ENCODE data around the gene COMTD1. TPM values are rescaled to one million over a fixed set of nuclear protein-coding genes. Genes with fewer than 3 reads are reported as not detected.

COMTD1 gene
- total and polyA plus RNA-seq, 2 donors (not counting 1 experiment from before 2014, with no cell fraction given) = 14.5 to 23.8 TPM

DNA sequence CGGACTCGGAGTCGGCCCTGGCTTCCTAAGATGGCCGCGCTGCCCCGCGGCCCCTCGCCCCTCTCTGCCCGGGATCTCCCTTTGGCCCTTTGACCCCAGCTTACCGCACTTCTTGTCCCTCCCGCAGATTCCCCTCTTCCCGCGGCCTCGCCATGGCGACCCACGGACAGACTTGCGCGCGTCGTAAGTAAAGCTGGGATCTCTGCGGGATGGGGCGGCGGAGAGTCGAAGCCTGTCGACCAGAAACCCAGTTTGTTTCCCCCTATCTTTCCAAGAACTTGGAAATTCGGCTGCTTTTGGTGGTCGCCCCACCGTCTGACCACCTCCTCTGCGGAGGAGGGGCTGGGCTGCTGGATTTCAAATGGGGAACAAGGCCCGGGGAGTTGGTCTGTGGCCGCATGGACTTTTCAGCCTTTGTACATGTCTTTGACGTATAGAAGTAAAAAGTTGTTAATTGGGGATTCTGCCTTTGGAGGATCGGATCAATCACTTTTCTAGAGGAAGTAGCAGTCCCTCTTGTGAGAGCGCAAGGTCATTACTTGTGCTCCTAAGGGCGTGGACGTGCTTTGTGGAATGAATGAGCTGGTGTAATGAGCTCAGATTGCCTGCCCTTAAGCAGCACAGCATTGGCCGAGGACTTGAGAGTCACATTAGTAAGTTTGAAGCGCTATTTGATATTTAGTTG lies 24.6 kb downstream of the COMTD1 start:
- no peaks in the 10 kb centered on the region for H3K27me3 ChIP-seq (replicated peaks in 1 of 4; ENCODE audit: control extremely low read depth in 1 of 4, control insufficient read depth in 3 of 4, insufficient read depth in 4 of 4, low read length in 3 of 4)
- peak overlapping the region; percentile 98 for H3K9ac ChIP-seq (ENCODE audit: low read length)
- peak overlapping the region; percentile 83 for H3K4me2 ChIP-seq (replicated peaks; ENCODE audit: low read depth, low read length, poor library complexity, severe bottlenecking)
- Mint-ChIP-seq H3K27me3 (no peaks in the 10 kb centered on the region), H3K4me3 (peak overlapping the region; percentile 95), H3K4me1 (peaks cover 26% of the 10 kb centered on the region), H3K27ac (peak overlapping the region; percentile 98), H3K9me3 (ENCODE audit: insufficient read depth) (no peaks in the 10 kb centered on the region)
- DNase-seq = no peak
- H3K9me3 ChIP-seq (ENCODE audit: control extremely low read depth in 1 of 3, control insufficient read depth in 2 of 3, insufficient read depth in 1 of 3, low read length in 2 of 3) = no peaks in the 10 kb centered on the region
- H4K20me1 ChIP-seq (ENCODE audit: control insufficient read depth, insufficient read depth, low read length, poor library complexity, severe bottlenecking) = peaks cover 21% of the 10 kb centered on the region
- intact Hi-C loops (cut with micrococcal nuclease) = no loop called here
- H2AFZ ChIP-seq (ENCODE audit: insufficient read depth, low read depth, low read length, poor library complexity, severe bottlenecking) = peak overlapping the region; percentile 88
- peak overlapping the region; percentile 84 to 98 (median 93) for H3K4me3 ChIP-seq (ENCODE audit: control extremely low read depth in 1 of 5, extremely low read depth in 1 of 5, insufficient read depth in 1 of 5, low read depth in 2 of 5, low read length in 4 of 5)
- peaks cover 12 to 20% of the 10 kb centered on the region in 2 donors for H3K4me1 ChIP-seq (ENCODE audit: control insufficient read depth in 2 of 2, insufficient read depth in 2 of 2, low read length in 2 of 2)
- CTCF ChIA-PET = interaction anchor here (1.0 to 5.3 kb wide), 8 partner anchors 14 to 966 kb away, joined by 3 to 100 read pairs (median 6); partner anchors contain the start of genes COMTD1 and SAMD8
- under 1% methylated on average over 32 of the region's 38 CpGs for WGBS (ENCODE audit: insufficient coverage)
- ATAC-seq (ENCODE audit: low read depth) = no peak
- H3K36me3 ChIP-seq (replicated peaks in 1 of 2; ENCODE audit: control extremely low read depth in 1 of 2, control insufficient read depth in 1 of 2, extremely low read depth in 1 of 2, insufficient read depth in 2 of 2, low read length in 1 of 2) = peaks cover 4 to 23% of the 10 kb centered on the region in 2 experiments
- no peak for TF ChIP-seq EZH2 (IDR thresholded peaks at IDR 0.05; ENCODE audit: borderline replicate concordance, insufficient read depth, low read depth, low read length, poor library complexity, severe bottlenecking)
- TF ChIP-seq, protein P1, sequence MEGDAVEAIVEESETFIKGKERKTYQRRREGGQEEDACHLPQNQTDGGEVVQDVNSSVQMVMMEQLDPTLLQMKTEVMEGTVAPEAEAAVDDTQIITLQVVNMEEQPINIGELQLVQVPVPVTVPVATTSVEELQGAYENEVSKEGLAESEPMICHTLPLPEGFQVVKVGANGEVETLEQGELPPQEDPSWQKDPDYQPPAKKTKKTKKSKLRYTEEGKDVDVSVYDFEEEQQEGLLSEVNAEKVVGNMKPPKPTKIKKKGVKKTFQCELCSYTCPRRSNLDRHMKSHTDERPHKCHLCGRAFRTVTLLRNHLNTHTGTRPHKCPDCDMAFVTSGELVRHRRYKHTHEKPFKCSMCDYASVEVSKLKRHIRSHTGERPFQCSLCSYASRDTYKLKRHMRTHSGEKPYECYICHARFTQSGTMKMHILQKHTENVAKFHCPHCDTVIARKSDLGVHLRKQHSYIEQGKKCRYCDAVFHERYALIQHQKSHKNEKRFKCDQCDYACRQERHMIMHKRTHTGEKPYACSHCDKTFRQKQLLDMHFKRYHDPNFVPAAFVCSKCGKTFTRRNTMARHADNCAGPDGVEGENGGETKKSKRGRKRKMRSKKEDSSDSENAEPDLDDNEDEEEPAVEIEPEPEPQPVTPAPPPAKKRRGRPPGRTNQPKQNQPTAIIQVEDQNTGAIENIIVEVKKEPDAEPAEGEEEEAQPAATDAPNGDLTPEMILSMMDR (IDR thresholded peaks at IDR 0.05) = no peak
- H3K27ac ChIP-seq (ENCODE audit: low read length in 2 of 2) = peak overlapping the region; percentile 97 to 100
- H3K79me2 ChIP-seq (ENCODE audit: control insufficient read depth, insufficient read depth, low read length) = peaks cover 50% of the 10 kb centered on the region
- POLR2A ChIA-PET = interaction anchor here (0.7 to 2.6 kb wide), 7 partner anchors 19 to 1061 kb away, joined by 3 to 27 read pairs (median 6); partner anchors contain the start of genes ADK, AP3M1, COMTD1 and SAMD8

All from B cell (primary cell).